GM23248 (cell line): ENCODE measurements around the gene MRPL46. TPM values are rescaled to one million over a fixed set of nuclear protein-coding genes. Genes with fewer than 3 reads are reported as not detected.

Experiments used
- DNase-seq: peaks from one replicate; pipeline ENCODE4 v3.0.0-alpha.2; 2015
- H2AFZ ChIP-seq: fragments of 200-600 bp; sonication (generic); 2 replicates; pipeline ENCODE4 v1.6.1; 2016; ENCODE audit warnings: antibody characterized with exemption
- H3F3A ChIP-seq: fragments of 200-600 bp; sonication (generic); 2 replicates; pipeline ENCODE4 v1.6.1; 2016; ENCODE audit warnings: mild to moderate bottlenecking, antibody characterized with exemption, mixed run types; ENCODE audit not compliant: insufficient read depth
- H3K27ac ChIP-seq: fragments of 200-600 bp; sonication (generic); 2 replicates; pipeline ENCODE4 v1.5.1; 2016; ENCODE audit warnings: mild to moderate bottlenecking
- H3K27me3 ChIP-seq: fragments of 200-600 bp; sonication (generic); replicated peaks from 2 replicates; pipeline ENCODE4 v1.6.1; 2016; ENCODE audit warnings: mild to moderate bottlenecking; ENCODE audit not compliant: insufficient read depth
- H3K36me3 ChIP-seq: fragments of 200-600 bp; sonication (generic); 2 replicates; pipeline ENCODE4 v1.6.1; 2016; ENCODE audit warnings: low read depth, mild to moderate bottlenecking
- H3K4me1 ChIP-seq: fragments of 200-600 bp; sonication (generic); 2 replicates; pipeline ENCODE4 v1.6.1; 2016; ENCODE audit warnings: mild to moderate bottlenecking; ENCODE audit not compliant: insufficient read depth
- H3K4me2 ChIP-seq: fragments of 200-600 bp; sonication (generic); one replicate; pipeline ENCODE4 v1.6.1; 2016; ENCODE audit warnings: mild to moderate bottlenecking; ENCODE audit not compliant: unreplicated experiment
- H3K4me3 ChIP-seq: fragments of 200-600 bp; sonication (generic); 2 replicates; pipeline ENCODE4 v1.5.1; 2016; ENCODE audit warnings: mild to moderate bottlenecking
- H3K79me2 ChIP-seq: fragments of 200-600 bp; sonication (generic); 2 replicates; pipeline ENCODE4 v1.6.1; 2016; ENCODE audit warnings: mild to moderate bottlenecking; ENCODE audit not compliant: insufficient read depth
- H3K9ac ChIP-seq: fragments of 200-600 bp; sonication (generic); 2 replicates; pipeline ENCODE4 v1.6.1; 2016; ENCODE audit warnings: mild to moderate bottlenecking
- H3K9me2 ChIP-seq: fragments of 200-600 bp; sonication (generic); 2 replicates; pipeline ENCODE4 v1.6.1; 2016; ENCODE audit warnings: mixed run types, mild to moderate bottlenecking, moderate library complexity; ENCODE audit not compliant: insufficient read depth
- H3K9me3 ChIP-seq: fragments of 200-600 bp; sonication (generic); one replicate; pipeline ENCODE4 v1.6.1; 2017; ENCODE audit warnings: low read depth
- H4K20me1 ChIP-seq: fragments of 200-600 bp; sonication (generic); 2 replicates; pipeline ENCODE4 v1.6.0; 2016; ENCODE audit not compliant: insufficient read depth
- EZH2 ChIP-seq: fragments of 200-600 bp; sonication (generic); IDR thresholded peaks from 2 replicates; pipeline ENCODE4 v1.6.1; 2018; ENCODE audit warnings: antibody characterized with exemption, mild to moderate bottlenecking; ENCODE audit not compliant: insufficient read depth, poor library complexity, severe bottlenecking
- EZH2phosphoT487 ChIP-seq: fragments of 200-600 bp; sonication (generic); IDR thresholded peaks from 2 replicates; pipeline ENCODE4 v1.6.1; 2018; ENCODE audit warnings: antibody characterized with exemption, moderate library complexity, mild to moderate bottlenecking, low read depth; ENCODE audit not compliant: insufficient read depth
- WGBS, 2 experiments: methylation state at CpG; one replicate each; pipeline ENCODE4 v1.1.6; 2015 to 2017; ENCODE audit warnings: low lambda C conversion rate in 2 of 2, low coverage in 1 of 2; ENCODE audit errors: missing lambda C conversion rate in 2 of 2; 5-methylcytosine and 5-hydroxymethylcytosine counted together
- in situ Hi-C: fragments of 300-500 bp; cut with MboI; formaldehyde crosslinking; loops from 2 replicates; pipeline ENCODE4 v1.15.0; 2020
- polyA plus RNA-seq: library from polyadenylated mRNA; unstranded; fragments of >200 nt; fragmentation: Nextera tagmentation; extraction: Ambion mirVana; gene quantifications from 2 replicates; pipeline ENCODE4 v1.2.1, GENCODE V29; 2016
- total RNA-seq: library from RNA; depleted of rRNA; stranded (reverse); fragments of >200 nt; shearing (Covaris generic); gene quantifications from 2 replicates; pipeline ENCODE4 v1.2.3, GENCODE V29; 2014; rRNA removed

Gene MRPL46
- 14.6 and 20.5 TPM in 2 replicates for total RNA-seq
- polyA plus RNA-seq = 38.4 and 45.3 TPM in 2 replicates

- Histone ChIP-seq H3K79me2 (peaks cover 72% of the 10 kb centered on the region), H3K36me3 (peaks cover 13% of the 10 kb centered on the region; the same call in 1 of the 2 replicates), H3K27me3 (no peaks in the 10 kb centered on the region), H3K4me2 (peak within 1 kb of the TSS; percentile 97), H3K4me3 (peak within 1 kb of the TSS; percentile 99), H3K9ac (peak within 1 kb of the TSS; percentile 90), H3K9me2 (no peaks in the 10 kb centered on the region), H3F3A (peaks cover 13% of the 10 kb centered on the region), H3K9me3 (no peaks in the 10 kb centered on the region), H3K4me1 (peaks cover 20% of the 10 kb centered on the region), H4K20me1 (no peaks in the 10 kb centered on the region), H2AFZ (peak within 1 kb of the TSS; percentile 98), H3K27ac (peak within 1 kb of the TSS; percentile 71)
- in situ Hi-C loops = no loop called here
- no peak for TF ChIP-seq EZH2phosphoT487
- TF ChIP-seq EZH2 = no peak
- 0 to 1% methylated on average over 52 to 55 of the region's 55 CpGs for WGBS, 2 experiments
- DNase-seq = peak; percentile 94
Observed at GRCh38 chr15:88467073-88467934, at the start of gene MRPL46, which contains the start of gene MRPS11. TSS of gene MRPL46 (minus strand) at chr15:88467388. CDS start at chr15:88467377, 11 bp downstream. TSS of gene MRPS11 (plus strand) at chr15:88467708. CDS start at chr15:88467718, 10 bp downstream.

DNA sequence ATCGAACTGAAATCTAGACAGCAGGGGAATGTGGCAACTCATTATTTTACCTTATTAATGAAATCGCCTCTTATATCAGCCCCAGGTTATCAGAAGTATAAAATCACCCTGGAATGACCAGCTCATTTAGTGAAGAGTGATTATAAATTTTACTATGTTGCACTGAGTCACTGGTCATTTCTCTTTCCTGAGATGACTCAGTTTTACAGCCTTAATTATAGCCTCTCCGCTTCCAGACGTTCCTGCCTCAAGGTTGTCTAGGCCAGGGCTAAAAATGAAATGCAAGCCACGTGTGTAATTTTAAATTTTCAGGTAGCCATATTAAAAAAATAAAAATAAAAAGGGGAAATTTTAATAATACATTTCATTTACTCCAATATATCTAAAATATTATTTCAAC lies 46.0 kb upstream of the MRPL46 start:
- WGBS, 2 experiments = 39 to 42% methylated on average over 5 of the region's 5 CpGs
- Histone ChIP-seq H3K36me3 (no peaks in the 10 kb centered on the region; the same call in 1 of the 2 replicates), H3K9me2 (no peaks in the 10 kb centered on the region), H3K27ac (no peak overlapping the region), H2AFZ (no peak overlapping the region), H3K4me1 (peaks cover 14% of the 10 kb centered on the region), H3K4me2 (peak overlapping the region; percentile 37), H3K9ac (no peak overlapping the region), H3K9me3 (no peaks in the 10 kb centered on the region), H3K79me2 (no peaks in the 10 kb centered on the region), H3K4me3 (no peak overlapping the region), H3F3A (peaks cover 3% of the 10 kb centered on the region; the same call in 1 of the 2 replicates), H4K20me1 (no peaks in the 10 kb centered on the region), H3K27me3 (no peaks in the 10 kb centered on the region)
- peak; percentile 85 for DNase-seq
- no peak for TF ChIP-seq EZH2phosphoT487
- no peak for TF ChIP-seq EZH2
- in situ Hi-C loops = no loop called here

- H3F3A ChIP-seq = peaks cover 3% of the 10 kb centered on the region; the same call in 1 of the 2 replicates
- no peak overlapping the region for H3K27ac ChIP-seq
- no peaks in the 10 kb centered on the region for H3K79me2 ChIP-seq
- H3K36me3 ChIP-seq = no peaks in the 10 kb centered on the region; the same call in 1 of the 2 replicates
- WGBS, 2 experiments = 64 to 69% methylated on average over 5 of the region's 5 CpGs
- H3K27me3 ChIP-seq = no peaks in the 10 kb centered on the region
- peak overlapping the region; percentile 37 for H3K4me2 ChIP-seq
- H3K4me3 ChIP-seq = no peak overlapping the region
- no peak overlapping the region for H3K9ac ChIP-seq
- H2AFZ ChIP-seq = no peak overlapping the region
- DNase-seq = peak; percentile 39
- no peaks in the 10 kb centered on the region for H3K9me3 ChIP-seq
- TF ChIP-seq EZH2 (no peak), EZH2phosphoT487 (no peak)
- H4K20me1 ChIP-seq = no peaks in the 10 kb centered on the region
- peaks cover 14% of the 10 kb centered on the region for H3K4me1 ChIP-seq
- no peaks in the 10 kb centered on the region for H3K9me2 ChIP-seq
- in situ Hi-C loops = no loop called here
Observed at GRCh38 chr15:88512601-88513000, 45.4 kb upstream of the MRPL46 start.

DNA sequence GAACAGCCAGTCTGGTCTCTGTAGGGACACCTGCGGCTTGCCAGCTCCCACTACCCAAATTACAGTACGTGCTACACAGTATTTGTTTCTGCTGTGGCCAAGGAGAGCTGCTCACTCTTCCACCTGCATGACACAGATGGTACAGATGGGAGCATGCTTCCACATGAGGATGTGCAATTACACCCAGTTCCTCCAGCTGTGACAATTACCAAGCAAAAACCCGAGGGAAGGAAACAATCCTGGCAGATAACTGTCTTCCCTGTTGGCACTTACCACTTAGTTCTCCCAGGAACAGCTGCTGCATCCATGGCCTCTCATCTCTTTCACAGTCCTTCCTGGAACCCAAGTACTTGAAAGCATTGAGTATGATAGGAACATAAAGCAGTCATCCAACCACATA lies 44.9 kb upstream of the MRPL46 start:
- Histone ChIP-seq H3K9me3 (no peaks in the 10 kb centered on the region), H3F3A (peaks cover 3% of the 10 kb centered on the region; the same call in 1 of the 2 replicates), H2AFZ (no peak overlapping the region), H3K9ac (no peak overlapping the region), H3K79me2 (no peaks in the 10 kb centered on the region), H3K9me2 (no peaks in the 10 kb centered on the region), H3K27me3 (no peaks in the 10 kb centered on the region), H3K4me3 (no peak overlapping the region), H3K4me2 (no peak overlapping the region), H3K36me3 (no peaks in the 10 kb centered on the region; the same call in 1 of the 2 replicates), H3K4me1 (peaks cover 14% of the 10 kb centered on the region), H3K27ac (no peak overlapping the region), H4K20me1 (no peaks in the 10 kb centered on the region)
- no peak for TF ChIP-seq EZH2
- TF ChIP-seq EZH2phosphoT487 = no peak
- in situ Hi-C loops = no loop called here
- 61 to 69% methylated on average over 3 of the region's 3 CpGs for whole genome bisulfite sequencing, 2 experiments
- DNase-seq = no peak
